OCI-LY1 (cell line): Measurements from ENCODE around the gene COPZ1.

ENCODE experiments used
- H2AFZ ChIP-seq: fragments of 200-600 bp; sonication (generic), shearing (Covaris generic); 2 replicates; pipeline ENCODE4 v1.6.0; 2014; ENCODE audit warnings: antibody characterized with exemption, mild to moderate bottlenecking, low read length
- H3F3A ChIP-seq: fragments of 200-600 bp; sonication (generic), shearing (Covaris generic); 2 replicates; pipeline ENCODE4 v1.6.0; 2014; ENCODE audit warnings: mild to moderate bottlenecking, antibody characterized with exemption, low read length, moderate library complexity; ENCODE audit not compliant: insufficient read depth
- H3K27ac ChIP-seq: fragments of 200-600 bp; sonication (generic); 2 replicates; pipeline ENCODE4 v1.5.1; 2014; ENCODE audit warnings: low read length, mixed run types, mild to moderate bottlenecking, low read depth; ENCODE audit not compliant: poor library complexity, severe bottlenecking
- H3K27me3 ChIP-seq: fragments of 200-600 bp; sonication (generic); 2 replicates; pipeline ENCODE4 v1.6.0; 2014; ENCODE audit warnings: antibody characterized with exemption, mild to moderate bottlenecking, low read length, moderate library complexity; ENCODE audit not compliant: insufficient read depth
- H3K36me3 ChIP-seq: fragments of 200-600 bp; sonication (generic); 2 replicates; pipeline ENCODE4 v1.6.1; 2014; ENCODE audit warnings: mild to moderate bottlenecking, antibody characterized with exemption, low read length, moderate library complexity, mixed read lengths; ENCODE audit not compliant: insufficient read depth
- H3K4me1 ChIP-seq: fragments of 200-600 bp; sonication (generic); 2 replicates; pipeline ENCODE4 v1.5.1; 2014; ENCODE audit warnings: mild to moderate bottlenecking, low read length, moderate library complexity; ENCODE audit not compliant: insufficient read depth, severe bottlenecking
- H3K4me2 ChIP-seq: fragments of 200-600 bp; sonication (generic), shearing (Covaris generic); 2 replicates; pipeline ENCODE4 v1.6.1; 2014; ENCODE audit warnings: low read length
- H3K4me3 ChIP-seq: fragments of 200-600 bp; sonication (generic); 2 replicates; pipeline ENCODE4 v1.5.1; 2014; ENCODE audit warnings: low read length, low read depth, mild to moderate bottlenecking, mixed read lengths; ENCODE audit not compliant: poor library complexity, severe bottlenecking
- H3K79me2 ChIP-seq: fragments of 200-600 bp; shearing (Covaris generic); 2 replicates; pipeline ENCODE4 v1.6.1; 2016; ENCODE audit warnings: mixed run types, low read length, mixed read lengths; ENCODE audit not compliant: insufficient read depth
- H3K9ac ChIP-seq: fragments of 200-600 bp; sonication (generic), shearing (Covaris generic); 2 replicates; pipeline ENCODE4 v1.6.1; 2014; ENCODE audit warnings: mild to moderate bottlenecking, low read length, mixed read lengths
- H3K9me2 ChIP-seq: fragments of 200-600 bp; sonication (generic), shearing (Covaris generic); 2 replicates; pipeline ENCODE4 v1.6.1; 2014; ENCODE audit warnings: low read depth, mild to moderate bottlenecking, low read length, mixed read lengths
- H3K9me3 ChIP-seq: fragments of 200-600 bp; shearing (Covaris generic); 2 replicates; pipeline ENCODE4 v1.6.1; 2014; ENCODE audit warnings: low read length, mixed read lengths
- H4K20me1 ChIP-seq: fragments of 200-600 bp; sonication (generic), shearing (Covaris generic); 2 replicates; pipeline ENCODE4 v1.6.0; 2016; ENCODE audit warnings: mild to moderate bottlenecking, low read length; ENCODE audit not compliant: insufficient read depth
- EZH2 ChIP-seq: fragments of 200-600 bp; sonication (generic), shearing (Covaris generic); IDR thresholded peaks from 2 replicates; pipeline ENCODE4 v1.8.0; 2017; ENCODE audit warnings: borderline replicate concordance, mixed run types, mild to moderate bottlenecking, antibody characterized with exemption, low read length, moderate library complexity, mixed read lengths
- TF ChIP-seq, protein P1 (sequence below): fragments of 200-600 bp; sonication (generic), shearing (Covaris generic); IDR thresholded peaks from 2 replicates; pipeline ENCODE4 v1.5.1; 2017; ENCODE audit warnings: mild to moderate bottlenecking, antibody characterized with exemption, low read length, moderate library complexity, mixed read lengths

The COPZ1 gene

DNA sequence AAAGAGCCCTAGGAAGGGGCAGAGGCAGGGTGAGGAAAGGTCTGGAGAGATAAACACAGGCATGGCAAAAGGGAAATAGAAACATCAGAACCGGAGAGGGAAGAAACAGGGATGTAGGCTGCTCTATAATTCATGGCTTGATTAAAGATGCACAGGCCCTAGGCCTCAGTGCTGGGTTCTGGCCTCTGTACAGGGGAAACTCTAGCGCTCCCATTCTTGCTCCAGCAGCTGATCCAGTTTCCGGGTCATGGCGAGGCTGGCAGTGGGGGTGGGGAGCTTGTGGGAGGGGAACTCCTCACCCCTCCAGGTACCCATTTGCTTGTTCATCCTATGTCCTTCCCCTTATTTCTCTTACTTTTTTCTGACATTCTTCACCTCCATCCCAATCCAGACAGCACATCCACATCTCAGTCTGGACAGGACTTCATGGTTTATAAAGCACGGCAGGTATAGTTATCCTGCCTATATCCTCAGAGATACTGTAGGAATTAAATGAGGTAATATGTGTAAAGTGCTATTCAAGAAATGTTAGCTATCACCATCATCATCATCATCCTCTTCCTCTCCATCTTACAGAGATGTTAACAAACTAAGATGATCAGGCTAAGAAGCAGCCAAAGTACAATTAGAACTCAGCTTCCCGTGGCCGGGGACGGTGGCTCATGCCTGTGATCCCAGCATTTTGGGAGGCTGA is 47.3 kb downstream of the COPZ1 start:
- Histone ChIP-seq H3K4me1 (peaks cover 26% of the 10 kb centered on the region), H3K9me3 (no peaks in the 10 kb centered on the region), H2AFZ (no peak overlapping the region), H3K36me3 (no peaks in the 10 kb centered on the region), H3K9ac (no peak overlapping the region), H3K9me2 (no peaks in the 10 kb centered on the region), H3K79me2 (no peaks in the 10 kb centered on the region), H3K4me2 (no peak overlapping the region), H3K4me3 (no peak overlapping the region), H3K27ac (no peak overlapping the region), H4K20me1 (no peaks in the 10 kb centered on the region), H3F3A (no peaks in the 10 kb centered on the region), H3K27me3 (no peaks in the 10 kb centered on the region; the same call in 1 of the 2 replicates)
- TF ChIP-seq, protein P1, sequence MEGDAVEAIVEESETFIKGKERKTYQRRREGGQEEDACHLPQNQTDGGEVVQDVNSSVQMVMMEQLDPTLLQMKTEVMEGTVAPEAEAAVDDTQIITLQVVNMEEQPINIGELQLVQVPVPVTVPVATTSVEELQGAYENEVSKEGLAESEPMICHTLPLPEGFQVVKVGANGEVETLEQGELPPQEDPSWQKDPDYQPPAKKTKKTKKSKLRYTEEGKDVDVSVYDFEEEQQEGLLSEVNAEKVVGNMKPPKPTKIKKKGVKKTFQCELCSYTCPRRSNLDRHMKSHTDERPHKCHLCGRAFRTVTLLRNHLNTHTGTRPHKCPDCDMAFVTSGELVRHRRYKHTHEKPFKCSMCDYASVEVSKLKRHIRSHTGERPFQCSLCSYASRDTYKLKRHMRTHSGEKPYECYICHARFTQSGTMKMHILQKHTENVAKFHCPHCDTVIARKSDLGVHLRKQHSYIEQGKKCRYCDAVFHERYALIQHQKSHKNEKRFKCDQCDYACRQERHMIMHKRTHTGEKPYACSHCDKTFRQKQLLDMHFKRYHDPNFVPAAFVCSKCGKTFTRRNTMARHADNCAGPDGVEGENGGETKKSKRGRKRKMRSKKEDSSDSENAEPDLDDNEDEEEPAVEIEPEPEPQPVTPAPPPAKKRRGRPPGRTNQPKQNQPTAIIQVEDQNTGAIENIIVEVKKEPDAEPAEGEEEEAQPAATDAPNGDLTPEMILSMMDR, result no peak
- TF ChIP-seq EZH2, result no peak

DNA sequence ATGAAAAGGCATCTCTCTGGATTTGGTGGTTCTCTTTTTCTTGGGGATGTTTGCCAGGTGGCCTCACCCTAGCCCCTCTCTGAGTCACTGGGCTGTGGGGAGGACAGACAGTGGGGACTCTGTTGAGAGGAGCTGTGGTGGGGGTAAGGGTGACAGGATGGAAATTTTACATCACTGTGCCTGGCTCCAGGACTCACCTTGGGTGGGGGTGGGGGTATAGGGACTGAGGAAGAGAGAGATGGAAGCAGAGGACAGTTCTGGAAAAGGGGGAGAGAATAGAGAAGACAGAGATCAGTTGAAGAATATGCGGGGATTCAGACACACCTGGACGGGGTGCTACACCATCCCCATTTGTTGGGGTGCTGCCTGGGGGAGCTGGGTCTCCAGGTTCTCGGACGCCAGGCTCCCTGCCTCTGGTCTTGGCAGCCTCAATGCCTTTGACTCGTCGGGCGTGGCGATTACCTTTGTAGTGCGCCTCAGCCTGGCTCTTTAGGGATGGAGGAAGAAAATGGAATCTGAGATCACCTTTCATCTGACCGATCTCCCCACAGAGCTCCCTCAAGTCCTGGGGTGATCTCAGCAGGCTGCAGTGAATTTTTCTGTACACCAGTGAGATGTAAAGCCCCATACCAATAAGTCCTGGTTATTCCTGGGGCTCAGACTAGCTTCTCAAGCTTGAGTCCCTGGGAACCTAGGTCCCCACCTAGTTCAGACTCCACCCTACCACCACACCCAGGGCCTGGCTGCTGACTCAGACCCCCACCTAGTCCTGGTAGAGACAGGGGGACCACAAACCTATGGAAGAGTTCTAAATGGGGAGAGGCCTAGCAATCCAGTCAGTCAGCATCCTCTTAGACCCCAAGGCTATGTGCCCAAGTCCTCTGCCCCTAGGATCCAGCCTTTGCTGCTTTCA is 49.0 kb downstream of the COPZ1 start:
- Histone ChIP-seq H4K20me1 (no peaks in the 10 kb centered on the region), H3K27ac (no peak overlapping the region), H3K4me1 (peaks cover 18% of the 10 kb centered on the region), H3K4me2 (no peak overlapping the region), H3K4me3 (no peak overlapping the region), H3K36me3 (no peaks in the 10 kb centered on the region), H3K79me2 (no peaks in the 10 kb centered on the region), H3K9me2 (no peaks in the 10 kb centered on the region), H3K27me3 (peaks cover 6% of the 10 kb centered on the region; the same call in 1 of the 2 replicates), H3K9ac (no peak overlapping the region), H3K9me3 (no peaks in the 10 kb centered on the region), H2AFZ (no peak overlapping the region), H3F3A (no peaks in the 10 kb centered on the region)
- TF ChIP-seq, protein P1, result no peak
- no peak for TF ChIP-seq EZH2

- no peak overlapping the region for H3K9ac ChIP-seq
- H3K27me3 ChIP-seq, result peaks cover 6% of the 10 kb centered on the region; the same call in 1 of the 2 replicates
- TF ChIP-seq, protein P1, result no peak
- no peaks in the 10 kb centered on the region for H4K20me1 ChIP-seq
- no peaks in the 10 kb centered on the region for H3K9me2 ChIP-seq
- no peak overlapping the region for H3K4me3 ChIP-seq
- H3K36me3 ChIP-seq, result no peaks in the 10 kb centered on the region
- no peak overlapping the region for H2AFZ ChIP-seq
- H3K27ac ChIP-seq, result no peak overlapping the region
- no peaks in the 10 kb centered on the region for H3K79me2 ChIP-seq
- no peak overlapping the region for H3K4me2 ChIP-seq
- peaks cover 15% of the 10 kb centered on the region for H3K4me1 ChIP-seq
- H3K9me3 ChIP-seq, result no peaks in the 10 kb centered on the region
- H3F3A ChIP-seq, result no peaks in the 10 kb centered on the region
These were observed 49.8 kb downstream of the COPZ1 start for GRCh38 chr12:54374562-54375258.
